ENCODE data around the gene ZBTB37.
"Not testable (repeated sequence)": the region's sequence is repeated elsewhere in the genome, so short reads cannot be mapped to it uniquely, and the experiment has no call there.

The ZBTB37 gene

DNA sequence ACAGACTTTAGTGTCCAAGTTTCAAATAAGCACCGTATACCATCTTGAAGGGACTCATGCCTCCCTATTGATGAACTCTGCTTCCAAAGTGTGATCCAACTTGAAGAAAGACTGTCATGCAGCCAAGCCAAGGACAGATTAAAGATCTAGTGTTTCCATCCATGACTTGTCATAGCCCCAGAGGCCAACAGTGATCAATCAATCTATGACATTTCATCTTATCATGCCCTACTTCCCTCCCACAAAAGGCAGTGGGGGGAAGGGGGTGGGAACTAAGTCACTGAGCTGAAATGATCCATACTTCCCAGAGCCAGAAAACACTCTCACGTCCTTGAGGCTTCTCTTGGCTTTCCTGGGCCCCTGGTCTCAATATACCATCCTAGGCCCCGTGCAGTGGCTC is 44.9 kb downstream of the ZBTB37 start:
- no peak for DNase-seq (ENCODE audit: low spot score)

DNA sequence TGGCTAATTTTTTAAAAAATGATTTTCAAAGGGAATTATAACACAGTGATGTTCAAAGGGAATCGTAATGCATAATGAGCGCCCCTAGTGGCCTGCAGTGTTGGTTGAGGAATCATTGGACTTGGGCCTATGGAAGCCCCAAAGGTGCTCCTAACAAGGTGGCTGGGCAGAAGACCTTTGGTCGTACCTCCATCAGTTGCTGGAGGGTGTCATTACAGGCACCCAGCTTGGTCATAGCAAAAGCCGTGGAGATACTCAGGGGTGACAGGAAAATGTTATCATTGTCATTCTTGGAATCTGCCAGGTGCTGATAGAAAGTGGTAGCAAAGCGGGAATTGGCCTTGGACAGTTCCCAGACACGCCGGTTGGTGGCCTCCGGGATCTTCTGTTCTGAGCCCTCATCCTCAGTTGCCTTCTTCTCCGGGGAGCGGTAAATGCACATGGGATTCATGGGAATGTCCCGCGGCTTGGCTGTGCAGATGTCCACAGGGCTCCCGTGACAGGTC is 46.2 kb downstream of the ZBTB37 start:
- no peak for DNase-seq (ENCODE audit: low spot score)

DNA sequence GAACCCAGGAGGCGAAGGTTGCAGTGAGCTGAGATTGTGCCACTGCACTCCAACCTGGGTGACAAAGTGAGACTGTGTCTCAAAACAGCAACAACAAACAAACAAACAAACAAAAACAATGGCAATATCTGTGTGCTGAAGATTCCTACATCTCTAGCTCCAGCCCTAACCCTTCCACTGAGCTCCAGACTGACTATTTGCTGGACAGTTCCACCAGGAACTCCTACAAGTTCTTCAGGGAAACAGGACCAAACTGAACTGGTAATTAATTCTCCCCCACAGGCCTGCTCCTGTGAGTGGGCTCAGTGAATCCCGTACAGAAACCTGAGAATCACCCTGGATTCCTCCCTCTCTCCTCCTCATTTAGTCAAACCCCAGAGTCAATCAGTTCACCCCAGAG is 47.4 kb downstream of the ZBTB37 start:
- DNase-seq (ENCODE audit: low spot score) = no peak

DNA sequence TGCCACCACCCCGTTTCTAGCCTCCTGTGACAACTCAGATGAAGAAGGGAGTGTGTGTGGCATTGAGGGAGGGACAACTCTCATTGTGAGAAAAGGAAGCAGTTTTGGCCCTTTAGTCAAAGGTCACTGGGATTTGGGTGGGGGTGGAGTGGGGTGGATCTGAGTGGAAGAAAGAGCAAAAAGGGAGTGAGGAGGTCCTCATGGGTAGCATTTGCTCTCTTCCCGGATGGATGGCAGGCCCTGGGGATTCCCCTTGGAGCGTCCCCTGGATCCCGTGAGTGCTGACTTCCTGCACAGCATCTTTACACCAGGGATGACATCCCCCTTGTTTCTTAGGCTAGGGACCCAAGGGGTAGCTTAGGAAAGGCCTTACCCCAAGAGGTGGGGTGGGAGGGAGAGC is 48.5 kb downstream of the ZBTB37 start:
- no peak for DNase-seq (ENCODE audit: low spot score)

DNA sequence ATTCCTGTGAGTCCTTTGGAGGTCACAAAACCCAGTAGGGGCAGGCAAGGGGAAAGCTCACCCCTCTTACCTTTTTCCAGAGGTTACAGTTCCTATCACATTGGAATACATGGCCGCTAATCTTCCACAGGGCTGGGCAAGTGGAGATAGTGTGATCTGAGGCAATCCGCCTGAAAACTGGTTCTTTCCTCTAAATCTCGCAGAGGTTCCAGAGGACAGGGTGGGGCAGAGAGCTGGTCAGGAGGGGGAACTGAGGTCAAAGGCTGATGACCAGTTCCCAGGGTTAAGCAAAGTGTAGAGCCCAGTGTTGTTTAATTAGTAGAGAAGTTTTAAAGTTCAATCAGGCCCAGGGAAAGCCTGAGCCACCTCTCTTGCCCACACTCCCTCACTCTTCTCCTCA is 49.0 kb downstream of the ZBTB37 start, which contains the start of gene SERPINC1:
SERPINC1 (minus strand) TSS at position 179 of the 400 bp plus-strand sequence; CDS start at position 111, 68 bp downstream.
- no peak for DNase-seq (ENCODE audit: low spot score)

DNA sequence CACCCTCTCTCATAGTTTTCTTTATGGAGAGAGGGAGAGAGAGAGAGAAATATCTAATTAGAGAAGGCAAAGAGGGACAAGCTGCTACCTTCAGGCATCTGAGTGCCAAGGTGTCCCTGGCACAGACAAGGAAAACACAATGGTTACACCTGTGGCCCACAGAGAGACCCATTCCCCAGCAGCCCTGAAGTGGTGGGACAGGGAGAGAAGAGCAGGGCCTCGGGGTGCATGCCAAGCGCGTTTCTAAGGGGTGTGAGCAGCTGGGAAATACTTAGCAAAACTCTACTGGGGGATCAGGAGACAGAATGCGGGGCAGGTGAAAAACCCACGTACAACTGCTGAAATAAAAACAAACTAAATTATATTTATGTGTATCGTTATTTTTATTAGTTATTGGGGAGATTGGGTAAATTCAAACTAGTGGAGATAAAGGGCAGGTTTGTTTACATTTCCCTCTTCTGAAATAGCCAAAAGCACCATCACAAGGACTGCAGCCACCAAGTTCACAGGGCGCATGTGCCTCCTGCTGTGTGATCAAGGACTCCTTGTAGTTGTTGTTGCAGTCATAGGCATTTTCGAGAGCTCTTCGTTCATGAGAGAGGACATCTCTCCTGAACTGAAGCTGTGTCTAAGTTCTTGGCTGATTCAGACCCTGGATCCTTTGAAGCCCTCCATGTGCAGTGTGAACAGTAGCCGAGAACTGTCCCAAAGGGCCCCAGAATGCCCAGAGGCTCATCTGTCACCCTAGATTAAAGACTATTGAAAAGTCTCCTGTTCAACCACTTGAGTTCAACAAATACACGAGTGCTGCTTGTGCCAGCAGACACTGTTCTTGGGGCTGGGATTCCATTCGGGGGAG is 49.7 kb downstream of the ZBTB37 start:
- no peak for DNase-seq (ENCODE audit: low spot score)

DNA sequence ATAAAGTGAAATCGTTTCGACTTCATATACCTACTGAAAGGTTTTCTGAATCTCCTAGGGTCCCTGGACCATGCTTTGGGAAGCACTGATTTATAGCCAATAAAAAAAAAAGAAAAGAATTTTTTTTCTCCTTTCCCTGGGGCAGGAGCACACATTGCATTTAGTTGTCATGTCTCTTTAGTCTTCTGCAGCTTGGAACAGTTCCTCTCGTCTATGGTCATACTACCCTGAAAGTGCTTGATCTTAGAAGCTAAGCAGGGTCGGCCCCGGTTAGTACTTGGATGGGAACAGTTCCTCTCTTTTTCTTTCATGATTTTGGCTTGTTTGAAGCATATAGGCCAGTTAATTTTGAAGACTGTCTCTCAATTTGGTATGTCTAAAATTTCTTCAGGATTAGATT is 52.7 kb downstream of the ZBTB37 start:
- DNase-seq (ENCODE audit: low spot score) = no peak

DNA sequence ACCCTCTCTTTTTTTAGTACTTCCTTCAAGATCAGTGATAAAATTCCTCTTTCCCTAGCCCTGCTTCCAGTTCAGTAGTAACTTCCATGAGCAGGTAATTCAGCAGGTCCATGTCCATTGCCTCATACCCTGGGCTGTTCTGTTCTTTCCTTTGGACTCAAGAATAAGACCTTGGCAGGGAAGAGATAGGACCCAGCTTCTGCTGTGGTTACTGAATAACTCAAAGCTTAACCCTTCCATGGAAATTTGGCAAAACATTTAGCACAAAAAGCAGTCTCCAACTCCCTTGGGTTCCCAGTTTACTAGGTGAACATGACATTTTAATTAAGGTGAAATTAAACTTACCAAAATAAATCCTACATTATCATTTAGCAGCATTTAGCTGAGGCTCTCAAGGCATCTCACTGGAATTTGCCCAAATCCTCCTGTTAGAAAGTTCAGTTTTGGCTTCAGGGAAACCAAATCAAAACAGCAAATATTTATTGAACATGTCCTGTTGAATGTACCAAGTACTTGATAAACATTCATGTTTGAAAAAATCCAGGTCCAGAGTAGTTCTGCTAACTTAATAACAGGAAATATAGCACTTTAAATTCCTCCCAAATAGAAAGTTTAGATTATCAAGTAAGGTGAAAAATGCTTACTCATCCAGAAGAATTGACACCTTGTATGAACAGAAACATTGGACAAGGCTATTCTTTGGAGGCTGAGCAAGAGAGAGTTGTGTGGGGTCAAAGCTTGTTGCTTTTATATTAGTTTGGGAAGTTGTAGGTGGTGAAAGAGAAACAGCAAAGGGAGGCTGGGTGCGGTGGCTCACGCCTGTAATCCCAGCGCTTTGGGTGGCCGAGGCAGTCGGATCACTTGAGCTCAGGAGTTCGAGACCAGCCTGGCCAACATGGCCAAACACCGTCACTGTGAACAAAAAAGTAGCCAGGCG is 57.4 kb downstream of the ZBTB37 start:
- DNase-seq (ENCODE audit: low spot score) = no peak

DNA sequence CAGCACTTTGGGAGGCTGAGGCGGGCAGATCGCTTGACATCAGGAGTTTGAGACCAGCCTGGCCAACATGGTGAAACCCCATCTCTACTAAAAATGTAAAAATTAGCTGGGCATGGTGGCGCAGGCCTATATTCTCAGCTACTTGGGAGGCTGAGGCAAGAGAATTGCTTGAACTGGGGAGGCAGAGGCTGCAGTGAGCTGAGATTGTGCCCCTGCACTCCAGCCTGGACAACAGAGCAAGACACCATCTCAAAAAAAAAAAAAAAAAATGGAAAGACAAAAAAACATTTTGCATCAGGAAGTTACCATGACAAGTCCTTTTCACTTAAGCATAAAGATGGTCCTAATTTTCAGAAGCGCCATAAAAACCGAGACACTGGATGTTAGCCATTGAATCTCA is 62.4 kb downstream of the ZBTB37 start:
- not testable (repeated sequence) for DNase-seq (ENCODE audit: low spot score)

DNA sequence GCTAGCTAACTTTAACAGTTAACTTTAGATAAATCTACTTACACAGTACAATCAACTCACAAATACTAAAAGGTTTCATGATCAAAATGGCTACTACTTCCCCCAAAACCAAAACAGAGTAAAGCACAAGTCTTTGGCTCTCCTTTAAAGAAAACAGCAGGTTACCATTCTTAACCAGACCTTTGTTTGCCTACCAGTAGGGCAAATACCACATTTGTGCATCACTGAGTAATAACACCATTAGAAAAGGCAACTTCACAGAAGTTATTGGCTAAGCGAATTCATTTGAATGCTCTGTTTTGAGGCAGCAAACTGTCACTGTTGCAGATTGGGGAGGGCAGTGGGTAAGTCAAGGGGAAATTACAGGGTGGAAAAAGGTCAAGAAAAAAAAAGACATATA is 66.3 kb downstream of the ZBTB37 start:
- no peak for DNase-seq (ENCODE audit: low spot score)

DNA sequence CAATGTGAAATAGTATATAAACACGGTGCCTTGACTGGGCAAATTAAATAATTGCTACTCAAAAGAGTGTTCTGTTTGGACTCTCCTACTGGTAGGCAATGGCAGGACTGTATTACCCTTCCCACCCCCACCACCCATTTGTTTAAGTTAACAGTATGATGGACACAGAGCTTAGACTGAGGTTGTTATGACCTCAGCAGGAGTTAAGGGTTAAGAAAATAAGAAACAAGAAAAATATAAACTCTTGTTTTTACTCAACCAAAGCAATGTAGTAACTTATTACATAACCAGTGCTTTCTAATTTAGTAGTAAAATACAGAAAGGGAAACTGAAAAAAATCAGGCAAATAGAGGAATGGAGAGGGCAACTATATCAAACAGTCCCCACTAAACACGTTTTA is 68.9 kb downstream of the ZBTB37 start:
- DNase-seq (ENCODE audit: low spot score) = no peak

DNA sequence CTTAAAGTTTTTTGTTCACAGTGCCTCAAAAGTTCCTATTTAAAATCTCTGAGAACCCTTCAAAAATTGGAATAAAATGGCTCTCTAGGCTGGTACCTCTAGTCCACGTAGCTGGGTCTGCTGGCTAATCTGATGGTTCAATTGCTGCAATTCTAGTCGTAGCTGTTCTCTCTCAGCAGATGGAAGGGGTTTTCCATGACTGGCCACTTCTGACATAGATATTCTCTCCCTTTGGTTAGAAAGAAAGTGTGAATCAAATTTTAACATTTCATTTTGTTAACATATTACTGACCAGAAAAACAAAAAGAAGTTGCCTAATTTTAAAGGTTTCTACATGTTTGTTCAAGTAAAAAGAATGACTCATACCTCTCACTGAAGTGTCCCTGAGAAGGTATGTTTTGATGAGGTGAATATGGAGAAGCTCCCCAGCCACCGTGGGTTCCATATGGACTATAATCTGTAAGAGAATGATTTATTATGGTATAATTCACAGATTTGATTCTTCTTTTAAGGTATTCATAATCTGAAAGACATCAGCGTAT is 78.3 kb downstream of the ZBTB37 start:
- no peak for DNase-seq (ENCODE audit: low spot score)

DNA sequence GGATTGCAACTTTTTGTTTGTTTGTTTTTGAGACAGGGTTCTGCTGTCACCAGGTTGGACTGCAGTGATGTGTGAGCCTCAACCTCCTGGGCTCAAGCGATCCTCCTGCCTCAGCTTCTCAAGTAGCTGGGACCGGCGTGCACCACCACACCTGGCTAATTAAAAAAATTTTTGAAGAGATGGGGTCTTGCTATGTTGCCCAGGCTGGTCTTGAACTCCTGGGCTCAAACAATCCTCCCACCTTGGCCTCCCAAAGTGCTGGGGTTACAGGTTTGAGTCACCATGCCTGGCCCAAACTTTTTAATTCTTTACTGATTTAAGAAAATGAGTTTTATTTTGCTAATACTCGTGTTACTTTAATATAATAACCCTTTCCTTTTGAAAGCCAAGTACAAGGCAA is 80.4 kb downstream of the ZBTB37 start:
- no peak for DNase-seq (ENCODE audit: low spot score)
